DND-41 (cell line): Measurements from ENCODE around the gene ASPSCR1.

Source experiments
- EZH2 ChIP-seq: IDR thresholded peaks from 3 replicates; pipeline ENCODE4 v1.6.1; 2012; ENCODE audit warnings: borderline replicate concordance, low read depth, mild to moderate bottlenecking, moderate library complexity, low read length, inconsistent platforms; ENCODE audit not compliant: severe bottlenecking
- TF ChIP-seq, protein P1 (sequence below): IDR thresholded peaks from 2 replicates; pipeline ENCODE4 v1.5.1; 2012; ENCODE audit warnings: borderline replicate concordance, low read length, moderate library complexity, mild to moderate bottlenecking; ENCODE audit not compliant: poor library complexity, severe bottlenecking; ENCODE audit errors: extremely low read depth

DNA sequence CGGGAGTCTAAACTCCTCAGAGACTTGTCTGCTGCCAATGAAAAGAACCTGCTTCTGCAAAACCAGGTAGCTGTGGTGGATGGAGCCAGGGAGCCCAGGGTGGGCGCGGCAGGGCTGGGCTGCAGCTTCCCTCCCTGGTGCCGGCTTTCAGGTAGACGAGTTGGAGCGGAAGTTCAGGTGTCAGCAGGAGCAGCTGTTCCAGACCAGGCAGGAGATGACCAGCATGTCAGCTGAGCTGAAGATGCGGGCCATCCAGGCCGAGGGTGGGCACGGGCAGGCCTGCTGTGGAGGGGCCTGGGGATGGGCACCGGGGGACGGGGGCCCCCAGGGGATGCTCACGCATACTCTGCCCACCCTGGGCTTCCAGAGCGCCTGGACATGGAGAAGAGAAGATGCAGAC lies 50.8 kb downstream of the ASPSCR1 start:
- TF ChIP-seq, protein P1, sequence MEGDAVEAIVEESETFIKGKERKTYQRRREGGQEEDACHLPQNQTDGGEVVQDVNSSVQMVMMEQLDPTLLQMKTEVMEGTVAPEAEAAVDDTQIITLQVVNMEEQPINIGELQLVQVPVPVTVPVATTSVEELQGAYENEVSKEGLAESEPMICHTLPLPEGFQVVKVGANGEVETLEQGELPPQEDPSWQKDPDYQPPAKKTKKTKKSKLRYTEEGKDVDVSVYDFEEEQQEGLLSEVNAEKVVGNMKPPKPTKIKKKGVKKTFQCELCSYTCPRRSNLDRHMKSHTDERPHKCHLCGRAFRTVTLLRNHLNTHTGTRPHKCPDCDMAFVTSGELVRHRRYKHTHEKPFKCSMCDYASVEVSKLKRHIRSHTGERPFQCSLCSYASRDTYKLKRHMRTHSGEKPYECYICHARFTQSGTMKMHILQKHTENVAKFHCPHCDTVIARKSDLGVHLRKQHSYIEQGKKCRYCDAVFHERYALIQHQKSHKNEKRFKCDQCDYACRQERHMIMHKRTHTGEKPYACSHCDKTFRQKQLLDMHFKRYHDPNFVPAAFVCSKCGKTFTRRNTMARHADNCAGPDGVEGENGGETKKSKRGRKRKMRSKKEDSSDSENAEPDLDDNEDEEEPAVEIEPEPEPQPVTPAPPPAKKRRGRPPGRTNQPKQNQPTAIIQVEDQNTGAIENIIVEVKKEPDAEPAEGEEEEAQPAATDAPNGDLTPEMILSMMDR: no peak
- no peak for TF ChIP-seq EZH2
